PC-3 (cell line): ENCODE results near the gene CFLAR. TPM values are rescaled to one million over a fixed set of nuclear protein-coding genes. Genes with fewer than 3 reads are reported as not detected.

Experiments
- ATAC-seq: fragments of 200-7000 bp; cut with Tn5 transposase; 2 replicates; pipeline ENCODE4 v1.9.1; 2020; ENCODE audit warnings: mild to moderate bottlenecking, moderate library complexity
- BruUV-seq: library from RNA; stranded (reverse); fragments of 400-500 nt; replicated peaks from 2 replicates; lab custom pipeline; 2021; lab: Mats Ljungman, UMichigan
- CTCF ChIA-PET: fragments of 300-600 bp; sonication (Branson Sonifier 250); formaldehyde crosslinking; loops from one replicate; lab custom pipeline; 2022; ENCODE audit warnings: antibody characterized with exemption; lab: Charles Lee
- POLR2A ChIA-PET: fragments of 300-600 bp; sonication (Branson Sonifier 250); formaldehyde crosslinking; loops from one replicate; lab custom pipeline; 2022; ENCODE audit warnings: antibody characterized with exemption; ENCODE audit not compliant: unreplicated experiment; lab: Charles Lee
- DNase-seq: peaks from one replicate; pipeline ENCODE4 v3.0.0-alpha.2; 2015
- H2AFZ ChIP-seq: fragments of 300-600 bp; sonication (generic); 2 replicates; pipeline ENCODE4 v1.6.0; 2016; ENCODE audit warnings: antibody characterized with exemption, low read length
- H3F3A ChIP-seq: fragments of 300-600 bp; sonication (generic); one replicate; pipeline ENCODE4 v1.6.0; 2017; ENCODE audit warnings: antibody characterized with exemption, low read length, control low read depth, mild to moderate bottlenecking; ENCODE audit not compliant: unreplicated experiment
- H3K27ac ChIP-seq: fragments of 300-600 bp; sonication (generic); 2 replicates; pipeline ENCODE4 v1.5.1; 2016; ENCODE audit warnings: mild to moderate bottlenecking, low read length
- H3K27me3 ChIP-seq: fragments of 300-600 bp; sonication (generic); 2 replicates; pipeline ENCODE4 v1.6.1; 2016; ENCODE audit warnings: low read length, mixed read lengths
- H3K36me3 ChIP-seq: fragments of 300-600 bp; sonication (generic); 2 replicates; pipeline ENCODE4 v1.6.1; 2016; ENCODE audit warnings: low read depth, mixed run types, low read length, mixed read lengths
- H3K4me1 ChIP-seq: fragments of 300-600 bp; sonication (generic); 2 replicates; pipeline ENCODE4 v1.5.1; 2016; ENCODE audit warnings: low read length; ENCODE audit not compliant: insufficient read depth
- H3K4me2 ChIP-seq: fragments of 300-600 bp; sonication (generic); 2 replicates; pipeline ENCODE4 v1.6.0; 2016; ENCODE audit warnings: low read length
- H3K4me3 ChIP-seq: fragments of 300-600 bp; sonication (generic); 2 replicates; pipeline ENCODE4 v1.5.1; 2016; ENCODE audit warnings: mild to moderate bottlenecking, low read length, mixed read lengths
- H3K79me2 ChIP-seq: fragments of 300-600 bp; sonication (generic); 2 replicates; pipeline ENCODE4 v1.6.1; 2017; ENCODE audit warnings: low read length, mixed read lengths
- H3K9ac ChIP-seq: fragments of 300-600 bp; sonication (generic); 2 replicates; pipeline ENCODE4 v1.6.0; 2016; ENCODE audit warnings: mild to moderate bottlenecking, low read length
- H3K9me2 ChIP-seq: fragments of 300-600 bp; sonication (generic); replicated peaks from 2 replicates; pipeline ENCODE4 v1.6.1; 2016; ENCODE audit warnings: mixed run types, low read length, mixed read lengths
- H3K9me3 ChIP-seq: fragments of 300-600 bp; sonication (generic); 2 replicates; pipeline ENCODE4 v1.6.1; 2016; ENCODE audit warnings: low read length, mixed read lengths
- H4K20me1 ChIP-seq: fragments of 300-600 bp; sonication (generic); 2 replicates; pipeline ENCODE4 v1.6.1; 2016; ENCODE audit warnings: low read length, mixed read lengths
- EZH2 ChIP-seq: fragments of 300-600 bp; sonication (generic); IDR thresholded peaks from one replicate; pipeline ENCODE4 v1.6.1; 2017; ENCODE audit warnings: antibody characterized with exemption, mild to moderate bottlenecking, low read length; ENCODE audit not compliant: unreplicated experiment
- EZH2phosphoT487 ChIP-seq: fragments of 300-600 bp; sonication (generic); IDR thresholded peaks from 2 replicates; pipeline ENCODE4 v1.6.1; 2018; ENCODE audit warnings: mild to moderate bottlenecking, antibody characterized with exemption, low read length, borderline replicate concordance
- intact Hi-C: fragments of 100-400 bp; cut with micrococcal nuclease; formaldehyde crosslinking; loops from 2 replicates; pipeline ENCODE4 v1.9.0; 2023
- total RNA-seq: library from RNA; depleted of rRNA; stranded (reverse); fragments of >200 nt; gene quantifications from 2 replicates; pipeline ENCODE4 v1.2.3, GENCODE V29; 2014
- TF ChIP-seq, protein P1 (sequence below): fragments of 300-600 bp; sonication (generic); conservative IDR thresholded peaks from 2 replicates; pipeline ENCODE4 v1.5.1; 2017; ENCODE audit warnings: antibody characterized with exemption, low read depth, mild to moderate bottlenecking, low read length

CFLAR gene
- total RNA-seq, 1 experiment from 2014 or later: 33.5 TPM

DNA sequence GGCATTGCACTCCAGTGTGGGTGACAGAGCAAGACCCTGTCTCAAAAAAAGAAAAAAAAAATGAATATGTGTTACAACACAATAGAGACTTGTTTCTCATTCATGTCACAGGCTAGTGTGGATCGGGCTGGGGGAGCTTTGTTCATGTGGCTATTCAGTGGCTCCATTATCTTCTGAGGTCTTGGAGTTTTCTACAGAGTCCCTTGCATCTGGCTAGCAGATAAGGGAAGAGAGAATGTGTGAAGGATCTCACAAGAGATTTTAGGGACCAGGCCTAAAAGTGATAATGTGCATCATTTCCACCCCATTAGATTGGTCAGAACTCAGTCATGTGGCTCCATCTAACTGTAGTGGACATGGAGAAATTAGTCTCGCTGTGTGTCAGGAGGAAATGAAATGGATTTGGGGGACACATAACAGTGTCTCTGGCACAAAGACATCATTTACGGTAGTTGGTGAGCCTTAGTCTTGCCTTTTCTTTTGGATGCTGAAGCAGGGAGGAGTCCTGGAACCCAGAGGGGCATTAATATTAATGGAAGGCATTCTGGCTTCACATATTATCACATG, 34.6 kb downstream of the CFLAR start:
- Histone ChIP-seq H3K79me2 (peaks cover 12% of the 10 kb centered on the region), H3K9me3 (no peaks in the 10 kb centered on the region), H3K4me3 (peak overlapping the region; percentile 39; the same call in 1 of the 2 replicates), H3K36me3 (peaks cover 4% of the 10 kb centered on the region; the same call in 1 of the 2 replicates), H3K4me1 (peaks cover 46% of the 10 kb centered on the region), H3K9ac (peak overlapping the region; percentile 37), H3K9me2 (no peaks in the 10 kb centered on the region), H3K27ac (peak overlapping the region; percentile 89), H3F3A (peaks cover 21% of the 10 kb centered on the region), H3K4me2 (peak overlapping the region; percentile 66), H4K20me1 (no peaks in the 10 kb centered on the region), H3K27me3 (no peaks in the 10 kb centered on the region), H2AFZ (no peak overlapping the region)
- TF ChIP-seq, protein P1, sequence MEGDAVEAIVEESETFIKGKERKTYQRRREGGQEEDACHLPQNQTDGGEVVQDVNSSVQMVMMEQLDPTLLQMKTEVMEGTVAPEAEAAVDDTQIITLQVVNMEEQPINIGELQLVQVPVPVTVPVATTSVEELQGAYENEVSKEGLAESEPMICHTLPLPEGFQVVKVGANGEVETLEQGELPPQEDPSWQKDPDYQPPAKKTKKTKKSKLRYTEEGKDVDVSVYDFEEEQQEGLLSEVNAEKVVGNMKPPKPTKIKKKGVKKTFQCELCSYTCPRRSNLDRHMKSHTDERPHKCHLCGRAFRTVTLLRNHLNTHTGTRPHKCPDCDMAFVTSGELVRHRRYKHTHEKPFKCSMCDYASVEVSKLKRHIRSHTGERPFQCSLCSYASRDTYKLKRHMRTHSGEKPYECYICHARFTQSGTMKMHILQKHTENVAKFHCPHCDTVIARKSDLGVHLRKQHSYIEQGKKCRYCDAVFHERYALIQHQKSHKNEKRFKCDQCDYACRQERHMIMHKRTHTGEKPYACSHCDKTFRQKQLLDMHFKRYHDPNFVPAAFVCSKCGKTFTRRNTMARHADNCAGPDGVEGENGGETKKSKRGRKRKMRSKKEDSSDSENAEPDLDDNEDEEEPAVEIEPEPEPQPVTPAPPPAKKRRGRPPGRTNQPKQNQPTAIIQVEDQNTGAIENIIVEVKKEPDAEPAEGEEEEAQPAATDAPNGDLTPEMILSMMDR: no peak
- no peak for TF ChIP-seq EZH2phosphoT487
- no peak for TF ChIP-seq EZH2
- no peak for DNase-seq
- no peak for ATAC-seq
- TSS peak; percentile 67 for BruUV-seq
- intact Hi-C loops: loop anchor here (10.0 kb wide), 1 partner anchor 186 kb away; the partner anchor contains the start of gene ORC2
- POLR2A ChIA-PET: interaction anchor here (1.0 kb wide), 2 partner anchors 33 to 34 kb away, joined by 4 to 9 read pairs; partner anchors contain the start of gene CFLAR
- CTCF ChIA-PET: interaction anchor here (1.0 kb wide), 1 partner anchor 82 kb away, joined by 8 read pairs; no protein-coding TSS in a partner anchor

DNA sequence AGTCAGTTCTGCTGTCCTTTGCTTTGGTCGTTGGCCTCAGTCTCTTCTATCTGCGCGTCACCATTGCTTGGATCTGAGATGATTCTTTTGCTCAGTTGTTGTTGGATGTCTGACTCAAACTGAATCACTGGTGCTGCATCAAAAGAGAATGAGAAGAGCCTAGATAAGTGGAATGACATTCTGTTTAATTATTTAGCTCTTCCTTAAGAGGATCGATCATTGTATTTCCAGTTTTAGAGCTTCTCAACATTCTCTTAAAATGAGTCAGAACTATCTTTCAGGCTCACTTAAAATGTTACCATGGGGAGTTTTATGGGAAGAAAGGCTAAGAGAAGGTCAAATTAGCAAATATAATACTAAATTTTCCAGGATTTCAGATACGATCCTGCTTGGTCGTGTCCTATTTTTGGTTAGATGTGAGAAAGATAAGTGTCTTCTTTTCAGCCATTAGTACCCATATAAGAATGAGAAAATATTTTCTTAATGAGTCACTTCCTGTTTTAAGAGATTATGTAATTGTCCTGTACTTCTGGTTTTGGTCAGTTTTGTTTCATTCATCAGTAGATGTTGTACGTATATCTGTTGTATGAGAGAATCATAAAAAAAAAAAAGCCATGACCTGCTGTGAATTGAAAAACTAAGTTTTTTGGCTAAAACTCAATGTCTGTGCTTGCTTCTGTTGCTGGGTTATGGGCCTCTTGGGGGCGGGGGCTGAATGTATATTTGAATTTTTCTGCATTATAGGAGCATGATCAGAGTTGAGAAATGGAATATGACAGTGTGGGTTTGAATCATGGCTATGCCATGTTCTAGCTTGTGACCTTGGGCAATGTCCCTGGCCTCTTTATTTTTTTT, 35.4 kb downstream of the CFLAR start:
- Histone ChIP-seq H3K9me3 (no peaks in the 10 kb centered on the region), H2AFZ (no peak overlapping the region), H3K9me2 (no peaks in the 10 kb centered on the region), H3K27ac (peak overlapping the region; percentile 89), H3K4me1 (peaks cover 46% of the 10 kb centered on the region), H3K9ac (peak overlapping the region; percentile 37), H3K36me3 (peaks cover 4% of the 10 kb centered on the region; the same call in 1 of the 2 replicates), H3F3A (peaks cover 21% of the 10 kb centered on the region), H3K4me3 (peak overlapping the region; percentile 39; the same call in 1 of the 2 replicates), H3K27me3 (no peaks in the 10 kb centered on the region), H4K20me1 (no peaks in the 10 kb centered on the region), H3K79me2 (peaks cover 12% of the 10 kb centered on the region), H3K4me2 (peak overlapping the region; percentile 66)
- ATAC-seq: peak; percentile 53
- TF ChIP-seq EZH2phosphoT487 (no peak), EZH2 (no peak)
- TF ChIP-seq, protein P1: no peak
- CTCF ChIA-PET: interaction anchor here (0.8 to 1.0 kb wide), 2 partner anchors 33 to 82 kb away, joined by 4 to 8 read pairs; no protein-coding TSS in a partner anchor
- POLR2A ChIA-PET: interaction anchor here (1.0 kb wide), 2 partner anchors 34 to 35 kb away, joined by 4 to 9 read pairs; partner anchors contain the start of gene CFLAR
- DNase-seq: peak; percentile 91
- BruUV-seq: TSS peak; percentile 32
- intact Hi-C loops: loop anchor here (10.0 kb wide), 1 partner anchor 187 kb away; the partner anchor contains the start of gene ORC2
